Left colon (tissue), 2 donors: Measurements from ENCODE around the gene AIRE. TPM values are rescaled to one million over a fixed set of nuclear protein-coding genes. Genes with fewer than 3 reads are reported as not detected.
A peak's percentile ranks its signal among the peaks of the same experiment; 100 is the strongest.
"Not testable (repeated sequence)": the region's sequence is repeated elsewhere in the genome, so short reads cannot be mapped to it uniquely, and the experiment has no call there.

Experiments
- ATAC-seq: fragments of 200-7000 bp; cut with Tn5 transposase; one replicate; pipeline ENCODE4 v1.9.1; 2020; ENCODE audit warnings: mild to moderate bottlenecking, moderate library complexity
- DNase-seq, 2 donors: peaks; one replicate each; pipeline ENCODE4 v3.0.0-alpha.2; 2020
- intact Hi-C, 2 donors: fragments of 100-400 bp; cut with DNase I in 1 of 2; cut with micrococcal nuclease in 1 of 2; formaldehyde crosslinking; loops; one replicate each; pipeline versions ENCODE4 v1.11.2 to v1.14.0; 2022; cut with DNase I, micrococcal nuclease
- total RNA-seq, 2 donors: library from RNA; stranded (reverse); fragmentation: NEBNext Ultra II Directional; extraction: Animal tissue kit (Norgen Biotek cat#: 25700); gene quantifications; one replicate each; pipeline ENCODE4 v1.2.1, GENCODE V29; 2021
- donor health status: DM: no; HTN: no; CAD: no.
- donor health status: DM: yes; HTN: yes; CAD: no.

Gene AIRE
- total RNA-seq, 2 donors from 2014 or later, result 0.18 to 0.20 TPM

DNA sequence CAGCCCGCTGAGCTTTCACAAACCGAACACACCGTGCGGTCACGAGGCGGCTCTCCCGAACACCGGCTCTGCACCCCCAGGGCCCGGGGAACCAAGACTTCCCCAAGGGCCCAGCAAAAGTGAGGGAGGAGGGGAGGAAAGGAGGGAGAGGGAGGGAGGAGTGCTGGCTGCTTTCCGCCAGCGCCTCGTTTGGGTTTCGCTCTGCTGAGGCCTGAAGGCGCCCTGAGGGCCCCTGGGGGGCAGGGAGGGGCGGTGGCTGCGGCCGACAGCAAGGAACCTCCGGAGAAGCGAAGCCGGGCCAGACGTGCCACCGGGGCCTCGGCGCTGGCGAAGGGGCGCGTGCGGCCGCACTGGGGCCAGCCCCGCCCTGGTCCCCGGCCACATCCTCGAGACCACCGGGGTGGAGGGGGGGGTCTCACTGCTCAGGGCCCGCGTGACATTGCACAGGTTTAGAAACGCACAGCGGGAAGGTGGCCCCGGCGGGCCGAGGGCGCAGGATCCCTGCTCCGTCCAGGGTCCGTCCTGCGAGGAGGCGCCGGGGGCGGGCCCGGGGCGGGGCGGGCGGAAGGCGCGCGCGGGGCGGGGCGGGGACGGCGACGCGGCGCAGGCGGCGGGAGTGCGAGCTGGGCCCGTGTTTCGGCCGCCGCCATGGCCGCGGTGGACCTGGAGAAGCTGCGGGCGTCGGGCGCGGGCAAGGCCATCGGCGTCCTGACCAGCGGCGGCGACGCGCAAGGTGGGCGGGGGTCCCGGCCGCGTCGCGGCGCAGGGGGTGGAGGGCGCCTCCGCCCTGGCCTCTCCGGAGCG lies 14.0 kb downstream of the AIRE start, which contains the start of gene PFKL:
Gene PFKL (plus strand): TSS at position 596 of the 804 bp plus-strand sequence. CDS start 53 bp downstream, at position 649.
- intact Hi-C loops, result no loop called here
- ATAC-seq, result peak; percentile 43
- peak; percentile 69 to 86 for DNase-seq

DNA sequence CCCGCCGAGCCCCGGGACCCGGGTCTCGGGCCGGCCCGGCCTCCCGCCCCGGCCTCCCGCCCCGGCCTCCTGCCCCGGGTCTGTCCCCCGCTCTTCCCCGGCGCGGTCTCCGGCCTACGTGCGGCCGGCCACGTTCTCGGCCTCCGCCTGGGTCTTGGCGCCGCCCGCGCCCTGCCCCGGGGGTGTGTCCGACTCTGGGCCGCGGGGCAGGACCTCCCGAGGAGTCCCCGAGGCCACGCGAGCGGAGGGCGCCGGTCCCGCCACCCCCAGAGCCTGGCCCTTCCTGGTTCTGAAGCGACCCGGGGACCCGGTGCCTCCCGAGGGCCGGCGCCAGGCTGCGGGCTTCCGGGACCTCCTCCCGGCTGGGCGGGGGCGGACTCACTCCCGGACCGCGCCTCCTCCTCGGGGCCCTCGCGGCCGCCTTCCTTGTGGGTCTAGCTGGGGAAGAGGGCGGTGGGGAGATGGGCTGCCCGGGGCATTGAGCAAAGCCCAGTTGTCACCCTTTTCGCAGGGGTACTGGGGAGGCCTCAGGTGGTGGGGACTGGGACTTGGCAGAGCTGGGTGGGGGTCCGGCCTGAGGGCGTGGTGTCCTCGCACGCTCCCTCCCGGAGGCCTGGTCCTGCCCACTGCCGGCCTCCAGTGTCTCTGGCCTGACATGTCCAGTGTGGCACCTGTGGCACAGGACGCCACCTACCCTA lies 14.7 kb downstream of the AIRE start:
- intact Hi-C loops, result no loop called here
- peak; percentile 79 to 88 for DNase-seq
- peak; percentile 51 for ATAC-seq

DNA sequence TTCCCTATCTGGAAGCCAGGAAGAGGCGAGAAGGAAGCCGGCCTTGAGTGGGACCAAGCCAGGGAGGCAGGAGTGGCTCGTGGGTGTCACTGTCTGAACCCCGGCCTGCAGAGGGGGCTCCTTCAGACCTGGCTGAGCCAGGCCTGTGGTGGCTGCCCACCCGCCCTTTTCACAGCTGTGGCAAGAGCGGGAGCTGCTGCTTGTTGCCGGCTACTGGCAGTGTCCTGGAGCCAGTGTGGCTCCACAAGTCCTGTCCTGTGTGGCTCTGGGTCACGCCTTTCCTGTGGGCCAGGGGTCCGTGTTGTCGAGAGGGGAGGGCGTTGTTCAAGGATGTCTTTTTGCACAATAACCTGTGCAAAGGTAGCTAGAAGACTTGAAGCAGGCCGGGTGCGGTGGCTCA lies 15.5 kb downstream of the AIRE start:
- peak; percentile 0 for ATAC-seq
- intact Hi-C loops, result no loop called here
- peak in 1 of 2 donors; percentile 45 for DNase-seq

DNA sequence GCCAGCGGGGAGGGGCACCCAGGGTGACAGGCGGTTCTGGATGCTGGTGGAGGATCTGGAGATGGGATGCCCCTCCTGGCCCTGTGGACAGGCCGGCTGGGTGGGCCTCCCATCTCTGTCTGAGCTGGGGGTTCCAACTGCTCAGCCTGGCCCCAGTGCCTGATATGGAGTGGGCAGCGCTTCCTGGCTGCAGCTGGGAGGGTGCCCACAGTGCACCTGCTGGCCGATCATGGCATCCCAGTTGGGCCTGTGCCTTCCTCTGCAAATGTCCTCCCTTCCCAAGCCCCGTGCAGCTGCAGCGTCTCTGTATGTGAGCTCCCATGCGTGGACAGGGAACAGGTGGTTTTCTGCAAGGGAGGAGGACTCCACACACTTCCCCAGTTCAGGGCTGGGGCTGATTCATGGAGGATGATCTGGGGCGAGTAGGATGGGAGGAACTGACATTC lies 16.3 kb downstream of the AIRE start:
- DNase-seq, result peak in 1 of 2 donors; percentile 56
- intact Hi-C loops, result no loop called here
- ATAC-seq, result peak; percentile 19

DNA sequence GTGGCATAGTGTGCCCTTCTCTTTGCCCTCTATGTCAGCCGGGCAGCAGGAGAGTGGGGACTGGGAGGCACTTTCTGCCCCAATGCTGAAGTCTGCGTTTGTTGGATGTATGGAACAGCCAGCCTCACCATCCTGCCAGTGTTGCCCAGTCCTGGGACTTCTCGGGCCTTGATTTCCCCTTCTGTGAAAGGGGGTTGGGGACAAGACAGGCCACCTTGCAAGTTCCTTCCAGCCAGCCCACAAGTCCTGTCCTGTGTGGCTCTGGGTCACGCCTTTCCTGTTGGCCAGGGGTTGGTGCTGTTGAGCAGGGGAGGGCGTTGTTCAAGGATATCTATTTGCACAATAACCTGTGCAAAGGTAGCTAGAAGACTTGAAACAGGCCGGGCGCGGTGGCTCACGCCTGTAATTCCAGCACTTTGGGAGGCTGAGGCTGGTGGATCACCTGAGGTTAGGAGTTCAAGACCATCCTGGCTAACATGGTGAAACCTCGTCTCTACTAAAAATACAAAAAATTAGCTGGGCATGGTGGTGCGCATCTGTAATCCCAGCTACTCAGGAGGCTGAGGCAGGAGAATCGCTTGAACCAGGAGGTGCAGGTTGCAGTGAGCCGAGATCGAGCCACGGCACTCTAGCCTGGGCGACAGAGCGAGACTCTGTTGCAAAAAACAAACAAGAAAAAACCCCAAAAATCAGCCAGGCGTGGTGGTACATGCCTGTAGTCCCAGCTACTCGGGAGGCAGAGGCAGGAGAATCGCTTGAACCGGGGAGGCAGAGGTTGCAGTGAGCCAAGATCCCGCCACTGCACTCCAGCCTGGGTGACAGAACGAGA lies 17.1 kb downstream of the AIRE start:
- DNase-seq (peak; percentile 80 to 89), ATAC-seq (peak; percentile 57)
- intact Hi-C loops, result not testable (repeated sequence)

DNA sequence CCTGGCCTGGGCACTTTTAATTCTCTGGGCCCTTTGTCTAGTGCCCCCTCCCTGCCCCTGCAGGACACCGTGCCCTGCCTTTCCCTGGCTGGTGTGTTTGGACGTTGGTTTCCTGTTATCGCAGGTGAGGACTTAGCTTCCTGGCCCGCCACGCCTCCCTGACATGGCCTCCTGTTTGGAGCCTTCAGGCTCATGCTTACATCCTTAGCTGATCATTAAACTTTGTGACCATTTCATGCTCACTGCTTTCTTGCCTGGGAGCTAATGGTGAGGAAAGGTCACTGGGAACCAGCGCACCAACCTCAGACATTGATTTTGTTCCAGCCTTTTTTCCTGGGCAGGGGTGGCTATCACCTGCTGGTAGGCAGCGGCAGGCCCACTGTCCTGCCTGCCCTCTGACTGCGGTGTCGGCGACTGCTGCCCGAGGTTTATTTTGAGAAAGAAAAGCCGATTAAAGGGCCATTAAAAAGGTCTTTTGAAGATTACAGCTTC lies 17.9 kb downstream of the AIRE start:
- ATAC-seq (peak; percentile 61), DNase-seq (peak; percentile 85 to 86)
- intact Hi-C loops, result no loop called here

DNA sequence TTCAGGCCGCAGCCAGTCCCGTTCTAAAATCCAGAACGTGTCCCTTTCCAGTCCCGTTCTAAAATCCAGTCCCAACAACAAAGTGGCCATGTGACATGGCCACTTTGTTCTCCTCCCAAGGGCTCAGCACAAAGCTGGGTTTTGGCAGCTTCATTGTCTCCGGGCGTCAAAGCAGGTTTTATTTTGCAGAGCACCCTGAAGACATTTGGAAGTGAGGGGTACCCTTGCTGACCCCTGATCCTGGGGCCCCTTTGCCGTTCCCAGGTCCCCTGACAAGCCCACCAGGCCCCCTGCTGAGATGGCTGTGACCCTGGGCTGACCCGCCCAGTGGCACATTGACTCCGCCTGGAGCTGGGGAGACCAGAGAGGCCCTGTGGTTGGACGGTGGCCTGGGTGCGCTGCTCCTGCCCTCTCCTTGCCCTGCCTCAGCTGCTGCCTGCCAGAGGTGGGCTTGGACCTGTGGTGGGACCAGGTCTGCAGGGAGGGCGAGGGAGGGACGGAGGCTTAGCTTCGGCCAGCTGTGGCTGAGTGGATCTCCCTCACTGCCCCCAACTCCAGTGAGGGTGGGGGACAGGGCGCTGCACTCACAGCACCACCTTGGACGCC lies 18.4 kb downstream of the AIRE start:
- ATAC-seq (no peak), DNase-seq (no peak)
- intact Hi-C loops, result no loop called here

DNA sequence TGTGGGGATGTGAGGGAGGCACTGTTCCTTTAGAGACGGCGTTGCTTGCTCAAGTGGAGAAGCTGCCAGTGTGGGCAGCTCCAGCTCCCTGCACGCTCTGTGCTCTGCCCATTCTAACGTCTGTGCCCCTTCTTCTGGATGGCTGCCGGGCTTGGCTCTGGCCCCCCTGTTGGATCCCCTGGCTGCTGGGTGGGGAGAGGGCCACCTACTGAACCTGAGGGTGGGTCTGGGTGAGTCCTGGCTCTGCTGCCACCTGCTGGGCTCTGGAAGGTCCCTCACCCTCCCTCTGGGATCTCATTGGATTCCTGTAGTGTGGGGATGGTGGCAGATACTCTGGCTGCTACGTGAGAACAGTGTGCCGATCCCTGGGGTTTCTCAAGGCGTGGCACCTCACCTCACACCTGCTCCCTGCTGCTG lies 19.2 kb downstream of the AIRE start:
- peak in 1 of 2 donors; percentile 66 for DNase-seq
- ATAC-seq, result no peak
- intact Hi-C loops, result no loop called here

DNA sequence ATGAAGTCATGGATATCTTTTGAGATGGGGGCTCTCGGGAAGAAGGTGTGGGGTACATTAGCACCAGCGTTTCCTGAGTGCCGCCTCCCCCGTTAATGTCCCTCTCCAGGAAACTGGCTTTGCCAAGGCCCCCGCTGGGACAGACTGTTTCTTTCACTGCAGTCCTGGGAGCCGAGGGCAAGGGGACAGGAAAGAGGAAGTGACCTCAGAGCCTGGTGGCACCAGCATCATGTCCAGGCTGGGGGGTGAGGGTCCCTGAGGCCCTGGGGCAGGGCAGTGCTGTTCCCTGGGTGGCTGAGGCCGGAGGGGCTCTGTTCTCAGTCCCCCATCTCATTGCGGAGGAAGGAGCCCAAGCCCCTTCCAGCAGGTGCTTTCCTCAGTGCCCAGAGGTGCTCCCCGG lies 20.0 kb downstream of the AIRE start:
- DNase-seq, result no peak
- intact Hi-C loops, result no loop called here
- ATAC-seq, result no peak

DNA sequence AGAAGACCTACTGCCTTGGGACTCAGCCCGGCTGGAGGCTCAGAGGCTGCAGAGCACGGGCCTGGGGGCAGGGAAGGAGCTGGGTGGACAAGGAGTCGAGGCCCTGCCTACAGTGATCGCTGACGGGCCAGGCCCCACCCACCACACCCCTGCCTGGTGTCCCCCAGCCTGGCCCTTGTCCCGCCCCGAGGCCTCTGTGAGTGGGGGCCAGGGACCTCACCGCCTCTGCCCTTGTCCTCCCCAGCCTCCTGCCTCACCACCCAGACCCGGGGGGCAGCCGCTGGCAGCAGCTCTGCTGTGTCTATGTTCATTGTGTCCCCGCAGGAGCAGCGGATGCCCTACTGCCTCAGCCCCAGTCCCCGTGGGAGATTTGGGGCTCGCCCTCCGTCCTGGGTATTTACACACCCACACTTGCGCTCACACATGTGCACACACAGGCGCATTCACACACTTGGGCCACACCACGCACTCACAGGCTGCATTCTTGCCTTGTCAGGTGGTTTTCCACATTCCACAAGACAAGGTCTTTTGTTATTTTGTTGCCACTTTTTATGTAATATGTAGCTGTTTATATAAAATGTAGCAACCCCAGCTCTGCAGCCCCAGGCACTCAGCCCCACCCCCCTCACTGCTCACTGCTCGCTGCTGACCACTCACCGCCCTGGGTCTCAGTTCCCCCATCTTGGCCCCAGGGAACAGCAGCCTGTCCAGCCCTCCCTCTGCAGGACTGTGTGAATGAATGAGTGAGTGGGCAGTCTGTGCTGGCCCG lies 21.4 kb downstream of the AIRE start:
- DNase-seq, result no peak
- intact Hi-C loops, result no loop called here
- ATAC-seq, result no peak

DNA sequence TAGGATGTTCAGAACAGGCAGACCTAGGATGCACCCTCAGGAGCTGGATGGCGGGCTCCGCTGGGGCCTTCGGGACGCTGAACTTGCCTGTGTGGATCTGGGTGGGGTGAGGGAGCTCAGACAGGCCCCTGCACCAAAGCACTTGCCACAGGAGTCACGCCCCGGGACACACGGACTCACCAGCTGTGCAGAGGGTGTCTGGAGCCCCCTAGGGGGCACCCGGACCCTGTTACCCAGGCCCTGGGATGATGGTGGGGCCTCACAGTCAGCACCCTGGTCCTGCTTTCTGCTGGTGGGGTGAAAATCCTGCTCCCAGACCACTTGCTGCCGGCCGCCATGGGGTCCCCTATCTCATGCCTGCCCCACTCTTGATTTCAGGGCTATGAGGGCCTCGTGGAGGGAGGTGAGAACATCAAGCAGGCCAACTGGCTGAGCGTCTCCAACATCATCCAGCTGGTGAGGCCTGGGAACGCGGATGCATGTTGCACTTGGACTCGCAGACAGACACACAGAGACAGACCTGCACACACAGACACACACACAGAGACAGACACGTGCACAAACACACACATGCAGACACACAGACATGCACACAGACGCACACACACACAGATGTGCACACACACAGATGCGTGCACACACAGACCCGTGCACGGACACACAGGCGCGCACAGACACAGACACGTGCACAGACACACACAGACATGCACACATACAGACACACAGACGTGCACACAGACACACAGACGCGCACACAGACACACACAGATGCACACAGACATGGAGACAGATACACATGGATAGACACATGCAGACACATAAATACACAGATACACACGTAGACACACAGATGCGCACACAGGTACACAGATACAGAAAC lies 25.2 kb downstream of the AIRE start:
- no peak for ATAC-seq
- intact Hi-C loops, result no loop called here
- DNase-seq, result no peak

DNA sequence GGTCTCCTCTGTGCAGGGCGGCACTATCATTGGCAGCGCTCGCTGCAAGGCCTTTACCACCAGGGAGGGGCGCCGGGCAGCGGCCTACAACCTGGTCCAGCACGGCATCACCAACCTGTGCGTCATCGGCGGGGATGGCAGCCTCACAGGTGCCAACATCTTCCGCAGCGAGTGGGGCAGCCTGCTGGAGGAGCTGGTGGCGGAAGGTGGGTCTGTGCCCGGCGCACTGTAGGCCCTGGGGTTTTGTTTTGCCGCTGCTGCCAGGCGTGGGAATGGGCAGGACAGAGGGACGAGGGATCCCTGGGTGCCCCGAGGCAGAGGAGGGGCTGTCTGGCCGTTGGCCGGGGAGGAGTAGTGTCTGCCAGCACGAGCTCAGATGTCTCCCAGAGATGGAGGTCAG lies 26.4 kb downstream of the AIRE start:
- intact Hi-C loops, result no loop called here
- no peak for ATAC-seq
- DNase-seq, result no peak

DNA sequence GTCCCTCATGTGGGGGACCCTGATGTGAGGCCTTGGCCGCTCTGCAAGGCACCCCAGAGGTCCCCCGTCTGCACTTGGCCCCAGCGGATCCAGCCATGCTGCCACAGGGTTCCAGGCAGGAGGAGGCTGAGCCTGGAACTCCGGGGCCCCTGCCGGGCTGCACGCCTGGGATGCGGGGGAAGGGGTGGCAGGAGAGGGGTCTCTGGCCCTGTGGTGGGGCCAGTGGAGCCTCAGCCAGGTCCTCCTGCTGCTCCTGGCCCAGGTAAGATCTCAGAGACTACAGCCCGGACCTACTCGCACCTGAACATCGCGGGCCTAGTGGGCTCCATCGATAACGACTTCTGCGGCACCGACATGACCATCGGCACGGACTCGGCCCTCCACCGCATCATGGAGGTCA lies 27.0 kb downstream of the AIRE start:
- no peak for ATAC-seq
- intact Hi-C loops, result no loop called here

DNA sequence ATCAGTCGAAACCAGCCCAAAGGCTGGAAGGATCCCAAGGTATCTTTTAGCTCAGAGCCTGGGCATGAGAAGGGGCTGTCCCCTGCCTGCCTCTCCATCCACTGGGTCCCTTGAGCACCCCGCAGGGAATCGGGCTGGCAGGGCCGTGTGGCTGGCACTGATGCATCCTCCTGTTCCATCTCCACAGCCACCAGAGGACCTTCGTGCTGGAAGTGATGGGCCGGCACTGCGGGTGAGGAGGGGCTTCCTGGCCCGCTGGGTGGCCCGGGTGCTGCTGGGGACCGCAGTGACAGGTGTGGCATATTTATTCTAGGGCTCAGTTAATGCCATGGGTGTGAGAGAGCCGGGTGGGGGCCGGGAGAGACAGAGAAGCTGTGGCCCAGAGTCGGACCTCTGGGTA lies 27.8 kb downstream of the AIRE start:
- intact Hi-C loops, result no loop called here
- DNase-seq, result no peak
- no peak for ATAC-seq

More for the DNA sequence above, 27.0 kb downstream of the AIRE start:
- no peak for DNase-seq

DNA sequence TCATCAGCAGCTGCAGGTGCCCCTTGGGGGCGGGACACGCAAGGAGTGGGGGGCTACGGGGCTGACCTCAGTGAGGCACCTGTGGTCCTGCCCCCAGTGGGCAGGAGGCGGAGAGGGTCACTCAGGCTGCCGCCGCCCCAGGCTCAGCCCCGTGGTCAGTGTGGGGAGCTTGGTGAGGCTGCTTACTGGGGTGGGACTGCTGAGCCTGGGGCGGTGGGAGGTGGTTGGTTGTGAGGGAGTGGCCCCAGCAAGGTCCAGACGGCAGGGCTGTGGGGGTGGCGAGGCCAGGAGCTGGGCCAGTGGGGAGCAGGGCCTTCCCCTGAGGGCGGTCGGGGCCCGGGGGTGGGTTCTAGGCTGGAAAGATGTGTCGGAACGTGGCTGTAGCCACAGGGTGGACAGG lies 28.5 kb downstream of the AIRE start:
- intact Hi-C loops, result no loop called here
- ATAC-seq (no peak), DNase-seq (no peak)

DNA sequence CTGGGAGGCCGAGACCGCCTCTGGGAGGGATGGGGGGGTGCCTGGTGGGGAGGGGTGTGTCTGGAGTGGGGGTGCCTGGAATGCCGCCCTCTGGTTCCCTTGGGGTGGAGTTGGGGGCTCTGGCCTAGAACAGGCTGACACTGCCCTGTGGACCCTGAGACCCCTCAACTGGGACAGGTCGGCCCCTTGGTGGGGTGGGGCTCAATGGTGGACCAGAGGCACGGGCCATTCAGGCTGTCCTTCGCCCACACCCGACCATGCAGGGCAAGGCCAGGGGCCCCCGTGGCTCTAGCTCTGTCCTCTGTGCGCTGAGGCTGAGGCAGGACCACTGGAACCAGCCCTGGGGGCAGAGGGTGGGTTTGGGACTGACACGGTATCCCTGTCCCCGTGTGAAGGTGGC lies 28.9 kb downstream of the AIRE start:
- ATAC-seq, result no peak
- DNase-seq, result no peak
- intact Hi-C loops, result no loop called here

DNA sequence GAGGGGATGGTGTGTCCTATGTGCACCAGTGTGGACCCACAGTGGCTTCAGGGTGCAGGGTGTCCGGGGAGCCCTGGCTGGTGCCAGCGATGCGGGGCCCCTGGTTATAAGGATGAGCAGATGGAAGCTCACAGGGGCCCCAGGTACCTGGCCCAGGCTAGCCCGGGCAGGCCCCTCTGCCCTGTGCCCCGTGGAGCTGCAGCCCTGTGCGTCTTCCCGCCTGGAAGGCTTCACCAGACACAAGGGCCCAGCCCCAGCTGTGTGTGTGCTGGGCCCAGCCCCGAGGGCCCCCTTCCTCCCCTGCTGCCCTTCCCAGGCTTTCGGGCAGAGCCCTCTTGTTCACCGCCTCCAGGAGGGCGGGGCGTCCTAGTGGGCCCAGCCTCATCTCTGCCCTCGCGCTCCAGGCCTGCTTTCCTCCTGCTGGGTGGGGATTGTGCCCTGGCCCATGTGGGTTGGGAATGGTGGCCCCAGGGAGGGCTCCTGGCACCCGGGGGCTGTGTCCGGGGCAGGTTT lies 30.1 kb downstream of the AIRE start:
- intact Hi-C loops, result no loop called here
- ATAC-seq, result peak; percentile 4
- no peak for DNase-seq
